ENCODE measurements around the gene SMURF2.

DNA sequence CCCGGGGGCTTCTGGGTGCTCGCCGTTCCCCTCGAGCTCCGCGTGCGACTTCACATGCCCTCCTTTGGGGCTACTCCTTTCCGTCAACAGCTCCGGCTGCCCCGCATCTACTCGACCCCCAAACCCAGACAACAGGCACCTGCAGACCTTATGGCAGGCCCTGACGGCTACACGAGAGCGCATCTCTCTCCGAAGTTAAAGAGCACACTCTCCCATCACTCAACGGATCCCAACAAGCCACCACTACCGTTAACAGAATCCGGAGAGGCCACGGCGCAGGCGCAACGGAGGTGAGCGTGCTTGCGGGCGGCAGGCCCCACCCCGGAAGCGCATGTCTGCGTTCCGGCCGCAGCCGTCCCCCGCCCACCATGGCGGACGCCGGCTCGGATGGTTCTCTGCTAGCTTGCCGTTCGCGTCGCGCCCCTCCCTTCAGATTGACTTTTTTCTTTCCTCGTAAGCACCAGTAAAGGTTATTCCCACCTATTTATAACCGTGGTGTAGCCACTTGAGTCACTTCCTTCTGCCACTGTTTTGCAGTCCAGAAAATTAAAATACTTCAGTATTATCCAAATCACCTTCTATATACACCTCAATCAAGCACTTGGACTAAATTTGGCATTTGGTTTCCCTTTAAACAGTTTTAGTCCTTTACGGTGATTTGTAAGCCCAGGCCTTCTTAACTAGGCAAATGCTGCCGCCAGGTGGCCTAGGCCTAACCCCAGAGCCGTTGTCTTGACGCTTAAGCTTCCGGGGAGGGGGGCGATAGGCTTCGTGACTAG is 165.1 kb downstream of the SMURF2 start, which contains the start of gene POLG2:
- TF ChIP-seq, protein P1, sequence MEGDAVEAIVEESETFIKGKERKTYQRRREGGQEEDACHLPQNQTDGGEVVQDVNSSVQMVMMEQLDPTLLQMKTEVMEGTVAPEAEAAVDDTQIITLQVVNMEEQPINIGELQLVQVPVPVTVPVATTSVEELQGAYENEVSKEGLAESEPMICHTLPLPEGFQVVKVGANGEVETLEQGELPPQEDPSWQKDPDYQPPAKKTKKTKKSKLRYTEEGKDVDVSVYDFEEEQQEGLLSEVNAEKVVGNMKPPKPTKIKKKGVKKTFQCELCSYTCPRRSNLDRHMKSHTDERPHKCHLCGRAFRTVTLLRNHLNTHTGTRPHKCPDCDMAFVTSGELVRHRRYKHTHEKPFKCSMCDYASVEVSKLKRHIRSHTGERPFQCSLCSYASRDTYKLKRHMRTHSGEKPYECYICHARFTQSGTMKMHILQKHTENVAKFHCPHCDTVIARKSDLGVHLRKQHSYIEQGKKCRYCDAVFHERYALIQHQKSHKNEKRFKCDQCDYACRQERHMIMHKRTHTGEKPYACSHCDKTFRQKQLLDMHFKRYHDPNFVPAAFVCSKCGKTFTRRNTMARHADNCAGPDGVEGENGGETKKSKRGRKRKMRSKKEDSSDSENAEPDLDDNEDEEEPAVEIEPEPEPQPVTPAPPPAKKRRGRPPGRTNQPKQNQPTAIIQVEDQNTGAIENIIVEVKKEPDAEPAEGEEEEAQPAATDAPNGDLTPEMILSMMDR (conservative IDR thresholded peaks at IDR 0.05), result peak; percentile 71
- TF ChIP-seq ZFX (IDR thresholded peaks at IDR 0.05), result peak; percentile 30; the same call in 1 of the 2 replicates

Measured in C4-2B (cell line).